ENCODE results near the gene ME3.
A peak's percentile ranks its signal among the peaks of the same experiment; 100 is the strongest.
"Not testable (repeated sequence)": the region's sequence is repeated elsewhere in the genome, so short reads cannot be mapped to it uniquely, and the experiment has no call there.

Gene ME3

DNA sequence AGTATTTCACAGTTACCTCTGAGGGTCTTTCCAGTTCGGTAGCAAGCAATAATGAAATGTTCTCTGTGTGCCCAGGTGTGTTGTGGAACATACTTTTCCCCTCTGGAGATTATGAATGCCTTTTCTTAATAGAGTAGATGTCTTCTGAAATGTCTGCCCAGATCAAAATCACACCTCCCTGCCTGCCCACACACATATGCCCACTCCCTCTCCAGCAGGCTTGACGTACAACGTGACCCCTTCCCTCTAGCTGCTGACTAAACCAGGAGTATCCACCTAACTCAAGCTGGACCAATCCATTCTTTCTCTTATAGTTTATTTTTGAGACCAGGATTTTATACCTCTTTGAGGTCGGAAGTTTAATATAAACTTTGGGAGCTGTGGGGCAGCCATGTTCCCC is 48.7 kb downstream of the ME3 start:
- no peak for DNase-seq (ENCODE audit: extremely low read depth in 1 of 2, low read depth in 1 of 2)

DNA sequence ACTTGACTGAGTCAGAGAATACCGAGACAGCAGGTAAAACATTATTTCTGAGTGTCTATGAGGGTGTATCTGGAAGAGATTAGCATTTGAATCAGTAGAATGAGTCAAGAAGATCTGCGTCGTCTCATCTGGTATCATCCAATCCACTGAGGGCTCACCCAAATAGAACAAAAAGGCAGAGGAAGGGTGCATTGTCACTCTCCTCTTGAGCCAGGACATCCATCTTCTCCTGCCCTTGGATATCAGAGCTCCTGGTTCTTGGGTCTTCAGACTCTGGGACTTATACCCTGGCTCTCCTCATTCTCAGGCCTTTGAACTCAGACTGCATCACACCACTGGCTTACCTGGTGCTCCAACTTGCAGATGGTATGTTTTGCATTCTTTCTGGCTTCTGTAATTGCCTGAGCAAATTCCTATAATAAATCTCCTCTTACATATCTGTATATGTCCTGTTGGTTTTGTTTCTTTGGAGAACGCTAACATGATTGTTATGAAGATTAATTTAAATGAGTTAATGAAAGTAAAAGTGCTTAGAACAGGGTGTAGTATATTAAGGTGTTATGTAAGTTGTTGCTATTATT is 49.3 kb downstream of the ME3 start:
- DNase-seq (ENCODE audit: extremely low read depth in 1 of 2, low read depth in 1 of 2) = no peak

- no peak for DNase-seq (ENCODE audit: extremely low read depth in 1 of 2, low read depth in 1 of 2)
Measured at GRCh38 chr11:86621854-86622253, 50.6 kb downstream of the ME3 start.

DNA sequence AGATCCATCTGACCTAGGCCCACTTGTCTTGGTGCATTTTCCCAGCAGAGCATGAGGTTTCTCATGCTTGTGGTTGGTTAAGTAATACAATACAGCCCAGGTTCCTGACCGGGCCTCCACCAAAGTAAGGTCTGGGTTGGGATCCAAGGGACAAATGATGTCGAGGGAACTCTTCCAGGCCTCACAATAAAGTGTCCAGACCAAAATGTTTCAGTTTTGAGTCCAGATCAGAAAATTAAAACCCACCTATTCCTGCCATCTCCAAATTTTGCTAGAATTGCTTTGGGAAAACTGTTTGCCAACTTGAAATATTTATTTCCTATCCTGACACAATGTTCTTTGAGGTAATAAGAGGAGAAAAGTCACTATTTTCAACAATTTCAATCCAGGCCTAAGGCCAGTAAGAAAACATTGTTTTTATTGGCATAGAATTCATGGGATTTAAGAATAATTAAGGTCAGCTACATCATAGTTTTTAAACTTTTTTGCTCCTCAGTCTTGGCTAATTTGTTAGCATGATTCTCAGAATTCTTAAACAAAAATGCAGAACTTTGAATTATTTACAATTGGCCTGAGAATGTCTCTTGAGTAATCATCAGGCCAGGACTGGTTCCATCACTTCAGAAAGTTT is 51.4 kb downstream of the ME3 start:
- DNase-seq (ENCODE audit: extremely low read depth in 1 of 2, low read depth in 1 of 2) = no peak

DNA sequence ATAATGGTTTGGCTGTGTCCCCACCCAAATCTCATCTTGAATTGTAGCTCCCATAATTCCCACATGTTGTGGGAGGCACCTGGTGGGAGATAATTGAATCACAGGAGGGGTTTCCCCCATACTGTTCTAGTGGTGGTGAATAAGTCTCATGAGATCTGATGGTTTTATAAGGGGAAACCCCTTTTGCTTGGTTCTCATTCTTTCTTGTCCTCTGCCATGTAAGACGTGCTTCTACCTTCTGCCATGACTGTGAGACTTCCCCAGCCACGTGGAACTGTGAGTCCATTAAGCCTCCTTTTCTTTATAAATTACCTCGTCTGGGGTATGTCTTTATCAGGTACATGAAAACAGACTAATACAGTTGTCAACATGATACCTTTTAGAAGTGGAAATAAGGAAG is 53.0 kb downstream of the ME3 start:
- not testable (repeated sequence) for DNase-seq (ENCODE audit: extremely low read depth in 1 of 2, low read depth in 1 of 2)

DNA sequence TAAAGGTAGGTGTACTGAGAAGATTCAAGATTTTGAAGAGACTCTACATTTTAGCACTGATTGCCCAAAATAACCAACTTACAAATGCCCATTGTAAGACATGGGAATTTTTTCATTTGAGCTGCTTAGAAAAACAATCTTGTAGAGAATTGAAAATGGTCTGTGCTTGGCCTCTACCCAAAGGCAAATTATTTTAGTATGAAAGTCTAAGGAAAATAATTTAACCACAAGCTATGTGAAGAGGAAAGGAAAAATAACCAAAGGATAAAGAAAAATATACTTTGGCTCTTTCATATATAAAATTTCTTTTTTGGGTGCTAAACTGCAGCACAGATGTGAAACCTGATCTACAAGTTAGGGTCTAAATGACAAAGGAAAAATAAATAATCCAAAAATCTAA is 54.9 kb downstream of the ME3 start:
- no peak for DNase-seq (ENCODE audit: extremely low read depth in 1 of 2, low read depth in 1 of 2)

- no peak for DNase-seq (ENCODE audit: extremely low read depth in 1 of 2, low read depth in 1 of 2)
Measured at GRCh38 chr11:86615487-86615886, 56.9 kb downstream of the ME3 start.

DNA sequence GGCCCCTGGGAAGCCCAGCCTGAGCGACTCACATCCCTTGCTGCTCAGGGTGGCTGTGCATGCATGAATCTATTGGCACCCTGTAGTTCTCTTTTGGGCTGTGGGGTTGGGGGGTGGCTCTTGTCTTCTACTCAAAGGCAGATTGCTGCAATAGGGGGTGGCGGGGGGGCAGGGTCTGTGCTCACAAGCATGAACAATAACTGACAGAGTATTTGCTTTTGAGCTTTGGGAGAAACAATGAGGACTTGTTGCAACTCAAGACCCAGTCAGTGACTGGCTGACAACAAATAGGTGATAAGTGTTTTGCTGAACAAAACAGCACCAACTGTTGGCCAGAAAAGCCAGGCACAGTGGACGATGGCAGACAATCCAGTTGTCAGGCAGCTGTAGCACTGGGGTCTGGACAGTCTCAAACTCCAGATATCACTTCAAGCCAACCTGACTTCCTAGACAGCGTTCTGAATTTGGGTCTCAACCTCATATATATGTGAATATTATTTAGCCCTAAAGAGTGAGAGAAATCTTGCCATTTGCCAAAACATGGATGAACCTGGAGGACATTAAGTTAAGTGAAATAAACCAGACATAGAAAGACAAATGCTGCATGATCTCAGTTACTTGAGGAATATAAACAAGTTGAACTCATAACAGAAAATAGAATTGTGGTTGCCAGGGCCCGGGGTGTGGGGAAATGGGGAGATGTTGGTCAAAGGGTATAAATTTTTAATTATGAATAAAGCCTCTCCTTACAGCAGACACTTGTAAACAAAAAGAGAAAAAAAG is 61.7 kb downstream of the ME3 start:
- no peak for DNase-seq (ENCODE audit: extremely low read depth in 1 of 2, low read depth in 1 of 2)

DNA sequence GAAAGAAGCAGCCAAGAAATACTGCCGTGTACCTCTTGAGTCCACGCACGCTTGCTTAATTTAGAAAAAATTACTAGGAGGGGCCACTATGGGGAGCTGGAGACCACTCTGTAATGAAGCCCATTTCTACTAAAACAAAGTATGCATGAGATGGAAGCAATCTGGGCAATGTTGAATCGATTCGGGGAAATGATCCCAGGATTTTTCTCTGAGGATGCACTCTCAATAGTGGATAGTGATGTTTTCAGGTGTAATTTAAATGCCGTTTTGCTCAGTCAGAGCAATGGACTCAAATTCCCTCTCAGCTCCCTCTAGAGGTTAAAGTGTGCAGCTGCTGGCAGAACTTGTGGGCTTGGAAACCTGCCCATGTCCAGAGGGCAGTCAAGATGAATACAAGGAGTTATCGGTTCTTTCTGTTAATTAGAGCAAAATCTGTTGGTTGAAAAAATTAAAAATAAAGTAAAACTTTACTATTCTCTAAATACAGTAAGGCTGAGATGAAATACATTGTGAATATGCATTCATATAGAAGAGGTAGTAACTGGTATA is 64.1 kb downstream of the ME3 start:
- no peak for DNase-seq (ENCODE audit: extremely low read depth in 1 of 2, low read depth in 1 of 2)

DNA sequence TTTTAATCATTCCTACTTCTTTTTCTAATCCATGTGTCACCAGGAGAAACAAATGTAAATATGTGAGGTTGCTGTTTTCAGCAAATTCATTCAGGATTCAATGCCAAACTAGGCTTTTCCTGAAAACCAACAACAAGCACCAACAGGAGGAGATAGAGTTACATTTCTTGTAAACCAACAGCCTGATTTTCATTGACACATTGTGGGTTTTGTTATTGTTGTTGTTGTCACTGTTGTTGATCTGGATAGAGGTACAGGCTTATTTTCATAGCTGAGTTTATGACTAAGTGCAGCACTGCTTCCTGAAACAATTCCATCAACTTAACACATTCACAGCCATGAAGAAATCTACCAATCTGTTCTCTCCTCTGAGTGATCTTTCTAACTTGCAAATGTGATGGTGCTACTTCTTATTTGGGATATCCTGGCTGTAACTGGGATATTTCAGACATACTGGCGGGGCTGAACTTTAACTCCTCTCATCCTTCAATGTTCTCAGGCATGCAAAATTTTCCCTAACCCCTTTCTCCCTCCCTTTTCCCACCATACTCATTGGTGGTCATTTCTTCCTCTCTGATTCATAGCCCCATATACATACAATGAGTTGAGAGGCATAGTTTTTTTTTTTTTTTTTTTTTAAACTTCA is 65.5 kb downstream of the ME3 start:
- no peak for DNase-seq (ENCODE audit: extremely low read depth in 1 of 2, low read depth in 1 of 2)

DNA sequence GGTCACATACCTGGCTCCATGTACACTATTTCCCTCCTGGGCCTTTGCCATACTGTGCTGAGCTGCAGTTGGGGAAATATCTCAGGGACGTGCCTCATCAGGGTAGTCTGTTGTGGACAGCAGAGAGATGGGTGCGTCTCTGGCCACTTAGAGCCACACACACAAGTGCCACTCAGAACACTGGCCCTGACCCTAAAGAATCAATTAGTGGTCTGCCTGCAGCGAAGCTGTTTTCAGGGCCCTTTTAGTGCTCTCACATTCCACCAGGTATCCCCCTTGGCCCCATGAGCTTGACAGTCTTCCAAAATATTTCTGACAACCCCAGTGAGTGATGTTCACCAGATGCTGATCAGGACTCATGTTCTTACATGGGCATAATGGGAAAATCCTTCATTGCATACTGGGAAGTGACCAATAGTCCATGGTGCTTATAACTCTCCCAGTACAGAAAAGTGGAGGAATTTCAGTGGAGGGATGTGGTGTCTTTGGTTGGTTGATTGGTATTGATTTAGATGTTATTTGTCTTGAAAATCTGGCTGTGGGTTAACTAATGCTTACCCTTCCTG is 66.1 kb downstream of the ME3 start:
- DNase-seq (ENCODE audit: extremely low read depth in 1 of 2, low read depth in 1 of 2) = no peak

DNA sequence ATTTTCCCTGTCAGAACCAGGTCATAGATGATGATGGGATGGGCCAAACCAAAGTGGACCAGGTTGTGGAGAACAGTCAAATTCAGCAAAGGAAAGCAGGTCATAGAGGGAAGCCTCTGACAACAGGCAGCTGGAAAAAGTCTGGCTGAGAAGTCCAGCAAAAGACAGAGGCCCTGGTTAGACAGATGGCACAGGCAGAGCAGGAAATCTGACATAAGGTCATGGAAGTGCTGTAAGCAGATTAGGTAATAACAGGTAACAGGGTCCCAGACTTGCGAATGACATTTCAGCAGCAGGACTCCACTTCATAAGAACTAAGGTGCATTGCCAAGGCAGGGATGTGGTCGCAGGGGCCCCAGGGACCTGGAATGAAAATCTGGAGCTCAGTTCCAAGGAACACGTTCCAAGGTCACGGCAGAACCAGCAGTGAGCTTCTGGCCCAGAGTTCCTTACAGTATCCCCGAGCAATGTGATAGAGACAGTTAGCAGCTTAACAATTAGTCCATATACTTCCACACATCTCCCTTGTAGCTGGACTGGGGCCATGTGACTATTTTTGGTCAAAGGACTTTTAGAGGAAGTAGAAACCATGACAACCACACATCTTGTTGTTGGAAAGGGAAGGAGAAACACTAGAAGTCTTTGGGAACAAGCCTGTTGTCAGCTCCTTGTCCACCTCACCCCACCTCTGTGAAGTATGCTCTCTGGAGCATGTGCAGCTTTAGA is 75.4 kb downstream of the ME3 start:
- DNase-seq (ENCODE audit: extremely low read depth in 1 of 2, low read depth in 1 of 2) = no peak

DNA sequence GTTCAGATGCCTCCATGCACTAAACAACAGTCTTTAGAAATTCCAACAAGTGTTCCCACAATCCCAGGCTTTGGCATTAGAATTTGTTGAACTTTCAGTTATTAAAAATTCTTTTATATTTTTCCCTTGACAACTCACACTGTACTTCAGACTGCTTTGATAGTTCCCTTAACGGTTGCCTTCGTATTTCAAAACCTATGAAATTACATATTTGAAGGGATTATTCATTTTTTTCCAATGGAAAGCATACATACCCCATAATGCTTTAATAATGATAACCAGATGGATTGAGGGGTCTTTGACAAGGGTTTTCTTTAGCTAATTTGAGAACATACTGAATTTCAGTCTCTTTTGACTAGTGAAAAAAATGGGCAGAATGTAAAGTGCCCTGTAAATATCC is 76.5 kb downstream of the ME3 start:
- DNase-seq (ENCODE audit: extremely low read depth in 1 of 2, low read depth in 1 of 2) = no peak

- DNase-seq (ENCODE audit: extremely low read depth in 1 of 2, low read depth in 1 of 2) = no peak
Measured at GRCh38 chr11:86595451-86595850, 77.0 kb downstream of the ME3 start.

GRCh38 chr11:86594746-86595145 is 77.7 kb downstream of the ME3 start:
- no peak for DNase-seq (ENCODE audit: extremely low read depth in 1 of 2, low read depth in 1 of 2)

DNA sequence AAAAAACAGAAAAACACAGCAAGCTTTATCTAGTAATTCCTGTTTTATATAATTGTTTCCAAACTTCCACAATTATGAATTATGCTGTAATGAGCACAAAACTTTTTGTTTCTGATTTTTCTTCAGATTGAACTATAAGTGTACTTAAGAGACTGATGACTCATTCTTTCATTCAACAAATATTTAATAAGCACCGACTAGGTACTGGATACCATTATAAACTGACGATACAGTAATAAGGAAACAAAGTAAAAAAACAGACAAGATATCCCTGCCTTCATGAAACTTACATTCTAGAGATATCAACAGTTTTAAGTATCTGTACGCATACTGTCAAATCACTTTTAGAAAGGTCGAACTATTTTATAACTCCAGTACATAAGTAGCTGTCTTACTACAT is 78.6 kb downstream of the ME3 start:
- no peak for DNase-seq (ENCODE audit: extremely low read depth in 1 of 2, low read depth in 1 of 2)

- DNase-seq (ENCODE audit: extremely low read depth in 1 of 2, low read depth in 1 of 2) = peak; percentile 12 to 38
Measured at GRCh38 chr11:86592659-86593451, 79.6 kb downstream of the ME3 start.

DNA sequence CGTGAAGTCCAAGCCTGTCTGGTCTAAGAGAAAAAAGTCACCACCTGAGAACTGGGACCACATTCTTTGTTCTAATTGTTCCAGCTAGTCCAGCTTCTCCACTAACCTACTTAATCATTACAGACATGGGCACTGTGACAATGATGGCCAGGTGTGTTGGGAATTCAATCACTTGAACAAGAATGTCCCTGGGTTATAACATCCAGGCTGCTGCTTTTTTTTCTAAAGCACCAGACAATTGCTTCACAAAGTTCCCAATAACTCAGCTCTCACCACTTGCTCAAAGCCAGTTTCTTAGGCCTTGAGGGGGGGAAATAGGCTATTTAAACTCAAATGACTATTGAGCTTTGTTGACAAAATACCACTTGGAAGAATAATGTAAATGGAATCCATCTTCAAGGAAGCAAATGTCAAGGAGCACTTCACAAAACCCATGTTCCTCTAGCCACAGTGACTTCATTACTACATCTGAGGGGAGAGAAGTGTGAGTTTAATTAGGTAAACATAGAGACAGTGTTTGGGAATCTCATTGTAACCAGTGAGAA is 80.3 kb downstream of the ME3 start:
- no peak for DNase-seq (ENCODE audit: extremely low read depth in 1 of 2, low read depth in 1 of 2)

- DNase-seq (ENCODE audit: extremely low read depth in 1 of 2, low read depth in 1 of 2) = no peak
Measured at GRCh38 chr11:86591631-86592030, 80.8 kb downstream of the ME3 start.

Measured in activated CD8-positive, alpha-beta memory T cell treated with anti-CD3 and anti-CD28 coated beads for 1 hour (primary cell).